Mucosa of rectum (tissue), 2 donors: ENCODE data around the gene NRP1.

ENCODE experiments used
- H3K27ac ChIP-seq, 2 donors: one replicate each; pipeline ENCODE4 v1.7.0; 2013; ENCODE audit warnings: inconsistent platforms in 2 of 2, low read depth in 2 of 2, low read length in 2 of 2
- H3K27me3 ChIP-seq, 2 donors: one replicate each; pipeline ENCODE4 v1.7.0; 2013; ENCODE audit warnings: low read length in 2 of 2; ENCODE audit not compliant: control insufficient read depth in 2 of 2, insufficient read depth in 2 of 2
- H3K36me3 ChIP-seq, 2 donors: one replicate each; pipeline ENCODE4 v1.7.0; 2013; ENCODE audit warnings: low read length in 2 of 2; ENCODE audit not compliant: control insufficient read depth in 2 of 2, insufficient read depth in 2 of 2
- H3K4me1 ChIP-seq, 2 donors: one replicate each; pipeline ENCODE4 v1.7.0; 2013; ENCODE audit warnings: low read length in 2 of 2, mild to moderate bottlenecking in 1 of 2; ENCODE audit not compliant: control insufficient read depth in 2 of 2, insufficient read depth in 2 of 2
- H3K4me3 ChIP-seq, 2 donors: one replicate each; pipeline ENCODE4 v1.7.0; 2013; ENCODE audit warnings: low read length in 2 of 2
- H3K9ac ChIP-seq, 2 donors: one replicate each; pipeline ENCODE4 v1.7.0; 2013; ENCODE audit warnings: low read length in 2 of 2, low read depth in 1 of 2, mild to moderate bottlenecking in 1 of 2
- H3K9me3 ChIP-seq, 2 donors: one replicate each; pipeline ENCODE4 v1.7.0; 2013; ENCODE audit warnings: low read length in 2 of 2; ENCODE audit not compliant: control insufficient read depth in 2 of 2
- donor health status: healthy.
- donor health status: Normal muscosa, but diverticular disease.

The NRP1 gene

GRCh38 chr10:33155720-33156638 lies 178.5 kb downstream of the NRP1 start:
- H3K27ac ChIP-seq = no peak overlapping the region

GRCh38 chr10:33154590-33154989 lies 179.9 kb downstream of the NRP1 start:
- Histone ChIP-seq H3K9ac (no peak overlapping the region), H3K4me1 (no peaks in the 10 kb centered on the region), H3K27ac (no peak overlapping the region), H3K27me3 (no peaks in the 10 kb centered on the region), H3K9me3 (no peaks in the 10 kb centered on the region), H3K4me3 (no peak overlapping the region), H3K36me3 (no peaks in the 10 kb centered on the region)

More at GRCh38 chr10:33155720-33156638, 178.5 kb downstream of the NRP1 start:
- H3K4me1 ChIP-seq = no peaks in the 10 kb centered on the region
- no peaks in the 10 kb centered on the region for H3K9me3 ChIP-seq
- H3K36me3 ChIP-seq = no peaks in the 10 kb centered on the region
- no peak overlapping the region for H3K9ac ChIP-seq
- no peaks in the 10 kb centered on the region for H3K27me3 ChIP-seq
- no peak overlapping the region for H3K4me3 ChIP-seq

- H3K9me3 ChIP-seq = no peaks in the 10 kb centered on the region
- no peaks in the 10 kb centered on the region for H3K4me1 ChIP-seq
- H3K27ac ChIP-seq = no peak overlapping the region
Observed at GRCh38 chr10:33153968-33154327, 180.5 kb downstream of the NRP1 start.

GRCh38 chr10:33153251-33153967 lies 181.1 kb downstream of the NRP1 start:
- Histone ChIP-seq H3K27me3 (no peaks in the 10 kb centered on the region), H3K4me1 (no peaks in the 10 kb centered on the region), H3K9ac (no peak overlapping the region), H3K9me3 (no peaks in the 10 kb centered on the region), H3K4me3 (no peak overlapping the region), H3K27ac (no peak overlapping the region), H3K36me3 (no peaks in the 10 kb centered on the region)

More at GRCh38 chr10:33153968-33154327, 180.5 kb downstream of the NRP1 start:
- Histone ChIP-seq H3K4me3 (no peak overlapping the region), H3K36me3 (no peaks in the 10 kb centered on the region), H3K27me3 (no peaks in the 10 kb centered on the region), H3K9ac (no peak overlapping the region)

GRCh38 chr10:33152750-33153149 lies 181.7 kb downstream of the NRP1 start:
- H3K4me1 ChIP-seq = no peaks in the 10 kb centered on the region
- H3K27ac ChIP-seq = no peak overlapping the region
- no peak overlapping the region for H3K4me3 ChIP-seq
- H3K27me3 ChIP-seq = no peaks in the 10 kb centered on the region
- no peaks in the 10 kb centered on the region for H3K9me3 ChIP-seq
- H3K36me3 ChIP-seq = no peaks in the 10 kb centered on the region
- H3K9ac ChIP-seq = no peak overlapping the region

GRCh38 chr10:33152146-33152545 lies 182.3 kb downstream of the NRP1 start:
- H3K4me1 ChIP-seq = no peaks in the 10 kb centered on the region
- no peaks in the 10 kb centered on the region for H3K27me3 ChIP-seq
- no peak overlapping the region for H3K4me3 ChIP-seq
- H3K27ac ChIP-seq = no peak overlapping the region
- H3K9ac ChIP-seq = no peak overlapping the region
- no peaks in the 10 kb centered on the region for H3K36me3 ChIP-seq
- H3K9me3 ChIP-seq = no peaks in the 10 kb centered on the region

- Histone ChIP-seq H3K36me3 (no peaks in the 10 kb centered on the region), H3K4me1 (no peaks in the 10 kb centered on the region), H3K27ac (no peak overlapping the region), H3K4me3 (no peak overlapping the region), H3K9me3 (no peaks in the 10 kb centered on the region), H3K27me3 (no peaks in the 10 kb centered on the region), H3K9ac (no peak overlapping the region)
Observed at GRCh38 chr10:33151344-33151864, 183.1 kb downstream of the NRP1 start.

- H3K4me1 ChIP-seq = no peaks in the 10 kb centered on the region
- H3K27ac ChIP-seq = no peak overlapping the region
- no peaks in the 10 kb centered on the region for H3K9me3 ChIP-seq
- H3K36me3 ChIP-seq = no peaks in the 10 kb centered on the region
- H3K4me3 ChIP-seq = no peak overlapping the region
- no peaks in the 10 kb centered on the region for H3K27me3 ChIP-seq
- no peak overlapping the region for H3K9ac ChIP-seq
Observed at GRCh38 chr10:33150889-33151288, 183.6 kb downstream of the NRP1 start.

GRCh38 chr10:33150146-33150545 lies 184.3 kb downstream of the NRP1 start:
- no peak overlapping the region for H3K9ac ChIP-seq
- no peak overlapping the region for H3K27ac ChIP-seq
- H3K36me3 ChIP-seq = no peaks in the 10 kb centered on the region
- H3K9me3 ChIP-seq = no peaks in the 10 kb centered on the region
- no peaks in the 10 kb centered on the region for H3K4me1 ChIP-seq
- no peak overlapping the region for H3K4me3 ChIP-seq
- H3K27me3 ChIP-seq = no peaks in the 10 kb centered on the region

GRCh38 chr10:33147013-33147310 lies 187.5 kb downstream of the NRP1 start:
- Histone ChIP-seq H3K36me3 (no peaks in the 10 kb centered on the region), H3K4me1 (no peaks in the 10 kb centered on the region), H3K27me3 (no peaks in the 10 kb centered on the region), H3K9me3 (no peaks in the 10 kb centered on the region), H3K4me3 (no peak overlapping the region), H3K9ac (no peak overlapping the region), H3K27ac (no peak overlapping the region)
